ENCODE measurements around the gene DUSP22.

DUSP22 gene

GRCh38 chr6:254016-254415, 38.3 kb upstream of the DUSP22 start:
- no peak for TF ChIP-seq CTCF (conservative IDR thresholded peaks at IDR 0.05)

GRCh38 chr6:255041-255750, 37.1 kb upstream of the DUSP22 start:
- no peak overlapping the region for H3K27ac ChIP-seq
- TF ChIP-seq CTCF (conservative IDR thresholded peaks at IDR 0.05): no peak

More at GRCh38 chr6:254016-254415, 38.3 kb upstream of the DUSP22 start:
- H3K27ac ChIP-seq: no peak overlapping the region

GRCh38 chr6:255751-256083, 36.6 kb upstream of the DUSP22 start:
- no peak for TF ChIP-seq CTCF (conservative IDR thresholded peaks at IDR 0.05)
- H3K27ac ChIP-seq: no peak overlapping the region

- TF ChIP-seq CTCF (conservative IDR thresholded peaks at IDR 0.05): no peak
- H3K27ac ChIP-seq: no peak overlapping the region
Observed at GRCh38 chr6:256169-256568, 36.1 kb upstream of the DUSP22 start.

- no peak overlapping the region for H3K27ac ChIP-seq
- no peak for TF ChIP-seq CTCF (conservative IDR thresholded peaks at IDR 0.05)
Observed at GRCh38 chr6:257031-257725, 35.1 kb upstream of the DUSP22 start.

GRCh38 chr6:257774-258173, 34.5 kb upstream of the DUSP22 start:
- TF ChIP-seq CTCF (conservative IDR thresholded peaks at IDR 0.05): no peak
- no peak overlapping the region for H3K27ac ChIP-seq

- no peak overlapping the region for H3K27ac ChIP-seq
- no peak for TF ChIP-seq CTCF (conservative IDR thresholded peaks at IDR 0.05)
Observed at GRCh38 chr6:259316-259715, 33.0 kb upstream of the DUSP22 start.
